D721Med (cell line): ENCODE results near the gene ENOSF1.

Experiments used
- DNase-seq: peaks from one replicate; pipeline ENCODE4 v3.0.0; 2011; ENCODE audit warnings: low spot score; ENCODE audit not compliant: insufficient read length
- FAIRE-seq: peaks from 2 replicates; lab custom pipeline; 2011; peaks lifted over from hg19 to GRCh38; lab: Jason Lieb, UNC
- CTCF ChIP-seq: IDR thresholded peaks from 2 replicates; pipeline ENCODE4 v1.5.1; 2012; ENCODE audit warnings: mild to moderate bottlenecking, control low read depth; ENCODE audit not compliant: insufficient read depth; ENCODE audit errors: missing control alignments

The ENOSF1 gene

GRCh38 chr18:703213-703967 is 9.0 kb downstream of the ENOSF1 start:
- DNase-seq (no peak), FAIRE-seq (no peak)
- no peak for TF ChIP-seq CTCF

- no peak for DNase-seq
- TF ChIP-seq CTCF: no peak
- no peak for FAIRE-seq
Observed at GRCh38 chr18:697800-698199, 14.6 kb downstream of the ENOSF1 start.

GRCh38 chr18:697012-697411 is 15.4 kb downstream of the ENOSF1 start:
- FAIRE-seq (no peak), DNase-seq (no peak)
- no peak for TF ChIP-seq CTCF

GRCh38 chr18:693466-694187 is 18.8 kb downstream of the ENOSF1 start:
- TF ChIP-seq CTCF: no peak
- FAIRE-seq: no peak
- no peak for DNase-seq

GRCh38 chr18:692824-693223 is 19.6 kb downstream of the ENOSF1 start:
- DNase-seq: no peak
- no peak for FAIRE-seq
- TF ChIP-seq CTCF: no peak

GRCh38 chr18:688323-688722 is 24.1 kb downstream of the ENOSF1 start:
- FAIRE-seq (no peak), DNase-seq (no peak)
- no peak for TF ChIP-seq CTCF
